Putamen (tissue), 1 donor: ENCODE results near the gene ZNF37A.
"Not testable (repeated sequence)": the region's sequence is repeated elsewhere in the genome, so short reads cannot be mapped to it uniquely, and the experiment has no call there.

Experiments used
- DNase-seq: peaks from one replicate; pipeline ENCODE4 v3.0.0-alpha.2; 2016; ENCODE audit warnings: low spot score

ZNF37A gene

DNA sequence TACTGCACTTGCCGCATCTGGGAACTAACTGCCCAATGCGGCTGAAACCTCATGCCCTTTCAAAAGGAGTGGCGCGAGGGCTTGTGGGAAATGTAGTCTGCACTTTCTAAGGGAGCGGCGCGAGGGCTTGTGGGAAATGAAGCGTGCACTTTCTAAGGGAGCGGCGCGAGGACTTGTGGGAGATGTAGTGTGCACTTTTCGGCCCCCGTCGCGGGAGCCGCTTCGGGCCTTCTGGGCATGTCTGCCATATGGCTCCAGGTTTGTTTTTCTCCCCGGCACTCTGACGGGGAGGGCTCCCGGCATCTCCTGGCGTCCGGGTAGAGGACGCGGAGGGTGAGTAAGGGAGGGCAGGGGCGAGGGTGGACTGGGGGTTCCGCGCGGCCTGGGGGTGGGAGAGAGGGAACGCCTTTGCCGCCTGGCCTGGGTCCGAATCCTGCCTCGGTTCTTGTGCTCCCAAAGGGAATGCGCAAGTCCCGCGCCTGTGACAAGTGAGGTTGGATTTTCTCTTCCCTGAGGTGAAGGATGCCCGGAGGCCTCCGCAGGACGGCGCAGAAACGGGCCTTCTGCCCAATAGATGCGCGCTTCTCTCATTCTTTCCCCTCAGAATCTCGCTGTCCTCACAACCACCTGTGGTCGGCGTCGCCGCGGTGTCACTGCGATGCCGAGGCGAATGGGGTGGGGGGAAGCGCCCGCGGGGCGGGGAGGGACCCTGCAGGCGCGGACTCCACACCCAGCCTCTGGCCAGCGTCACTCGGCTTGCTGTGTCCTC is at the start of gene ZNF37A:
TSS of gene ZNF37A (plus strand) at position 180 of the 769 bp plus-strand sequence. CDS start 2,281 bp downstream, outside the sequence.
- DNase-seq: peak; percentile 96

DNA sequence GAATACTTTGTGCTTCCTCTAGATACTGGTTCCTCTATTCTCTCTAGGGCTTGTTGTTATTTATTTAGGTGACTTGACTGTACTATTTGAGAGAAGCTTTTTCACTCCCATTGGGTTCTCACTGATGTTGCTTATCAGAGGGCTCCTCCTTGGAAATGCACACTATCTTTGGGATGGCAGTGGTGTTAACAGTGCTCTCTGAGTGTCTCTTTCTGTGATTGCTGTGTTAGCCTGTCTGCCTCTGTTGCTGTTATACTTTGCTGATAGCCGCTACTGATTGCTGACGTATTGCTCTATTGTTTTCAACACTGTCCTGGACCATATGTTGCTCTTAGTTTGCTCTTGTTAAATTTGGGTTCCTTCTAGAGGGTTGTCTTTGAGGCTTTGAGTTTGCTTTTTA is 49.0 kb upstream of the ZNF37A start:
- no peak for DNase-seq

DNA sequence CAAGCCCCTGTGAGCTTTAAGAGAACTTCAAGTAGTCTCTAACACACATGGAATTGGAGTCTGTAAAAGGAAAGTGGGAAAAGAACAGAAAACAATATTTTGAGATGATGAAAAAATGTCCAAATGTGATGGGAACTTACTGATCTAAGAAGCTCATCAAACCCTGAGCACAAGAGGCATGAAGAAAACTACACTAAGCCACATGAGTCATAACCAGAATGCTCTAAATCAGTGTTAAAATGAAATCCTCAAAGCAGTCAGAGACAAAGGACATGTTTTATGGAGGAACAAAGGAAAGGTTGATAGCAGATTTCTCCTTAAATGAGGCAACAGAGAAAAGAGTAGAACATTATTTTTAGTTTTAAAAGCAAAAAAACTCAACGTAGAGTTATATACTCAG is 46.5 kb upstream of the ZNF37A start:
- no peak for DNase-seq

DNA sequence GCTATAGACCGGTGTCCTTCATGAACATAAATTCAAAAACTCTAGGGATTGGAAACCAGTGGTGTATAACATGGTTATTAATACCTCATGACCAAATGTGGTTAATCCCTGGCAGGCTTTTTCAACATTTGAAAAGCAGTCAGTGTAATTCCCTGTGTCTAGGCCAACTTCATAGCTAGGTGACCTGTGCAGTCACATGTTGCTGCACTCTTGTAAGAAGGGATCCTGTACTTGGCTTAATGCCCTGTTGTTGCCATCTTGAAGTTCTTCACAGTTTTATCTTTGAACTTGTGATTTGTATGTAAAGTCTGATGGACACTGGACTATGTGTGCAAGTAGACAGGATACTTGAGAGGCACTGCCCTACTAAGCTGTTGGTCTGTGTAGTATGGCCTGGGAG is 43.9 kb upstream of the ZNF37A start:
- DNase-seq: no peak

DNA sequence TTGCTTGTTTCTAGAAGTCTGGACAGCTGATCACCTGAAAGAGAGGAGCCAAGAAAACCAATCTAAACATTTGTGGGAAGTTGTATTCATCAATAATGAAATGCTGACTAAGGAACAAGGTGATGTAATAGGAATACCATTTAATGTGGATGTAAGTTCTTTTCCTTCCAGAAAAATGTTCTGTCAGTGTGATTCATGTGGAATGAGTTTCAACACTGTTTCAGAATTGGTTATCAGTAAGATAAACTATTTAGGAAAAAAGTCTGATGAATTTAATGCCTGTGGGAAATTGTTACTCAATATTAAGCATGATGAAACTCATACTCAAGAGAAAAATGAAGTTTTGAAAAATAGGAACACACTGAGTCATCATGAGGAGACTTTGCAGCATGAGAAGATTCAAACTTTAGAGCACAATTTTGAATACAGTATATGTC is 39.8 kb upstream of the ZNF37A start:
- DNase-seq: no peak

DNA sequence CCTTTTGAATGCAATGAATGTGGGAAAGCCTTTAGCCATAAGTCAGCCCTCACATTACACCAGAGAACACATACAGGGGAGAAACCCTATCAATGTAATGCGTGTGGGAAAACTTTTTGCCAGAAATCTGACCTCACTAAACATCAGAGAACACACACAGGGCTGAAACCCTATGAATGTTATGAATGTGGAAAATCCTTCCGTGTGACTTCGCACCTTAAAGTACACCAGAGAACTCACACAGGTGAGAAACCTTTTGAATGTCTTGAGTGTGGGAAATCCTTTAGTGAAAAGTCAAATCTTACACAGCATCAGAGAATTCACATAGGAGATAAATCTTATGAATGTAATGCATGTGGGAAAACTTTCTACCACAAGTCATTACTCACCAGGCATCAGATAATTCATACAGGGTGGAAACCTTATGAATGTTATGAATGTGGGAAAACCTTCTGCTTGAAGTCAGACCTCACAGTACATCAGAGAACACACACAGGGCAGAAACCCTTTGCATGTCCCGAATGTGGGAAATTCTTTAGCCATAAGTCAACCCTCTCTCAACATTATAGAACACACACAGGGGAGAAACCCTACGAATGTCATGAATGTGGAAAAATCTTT is 38.8 kb upstream of the ZNF37A start:
- not testable (repeated sequence) for DNase-seq

DNA sequence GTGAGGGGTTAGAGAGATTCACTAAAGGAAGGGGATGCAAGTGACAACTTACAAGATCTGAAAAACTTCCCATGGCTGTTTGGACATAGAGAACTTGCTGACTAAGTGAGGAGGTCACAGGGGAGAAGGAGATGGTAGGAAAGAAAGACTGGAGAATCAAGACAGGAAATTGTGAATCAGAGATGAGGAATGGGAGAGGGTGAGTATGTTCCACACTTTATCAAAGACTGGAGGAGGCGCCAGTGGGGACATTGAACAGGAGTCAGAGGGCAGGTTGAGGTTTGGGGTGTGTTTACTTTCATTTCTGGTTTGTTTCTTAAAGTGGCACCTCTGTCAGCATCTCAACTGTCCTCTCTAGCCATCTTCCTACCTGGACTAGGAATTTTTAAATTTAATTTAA is 24.5 kb upstream of the ZNF37A start:
- DNase-seq: not testable (repeated sequence)

DNA sequence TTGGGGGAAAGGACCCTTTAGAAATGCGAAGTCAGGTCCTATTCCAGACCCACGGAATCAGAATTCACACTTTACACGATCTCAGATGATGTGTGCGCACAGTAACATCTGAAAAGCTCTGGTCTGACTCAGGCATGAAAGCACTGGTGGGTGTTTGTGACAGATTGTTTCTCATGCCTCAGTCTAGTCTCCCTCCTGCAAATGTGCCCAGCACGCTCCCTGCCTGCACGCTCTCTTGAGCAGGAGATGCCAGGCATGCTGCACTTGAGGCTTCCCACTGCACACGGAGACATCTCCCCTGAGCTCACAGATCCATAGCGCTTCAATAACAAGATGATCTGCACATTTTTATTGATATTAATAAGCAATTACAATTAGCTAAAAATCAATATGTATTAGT is 23.6 kb upstream of the ZNF37A start:
- peak; percentile 7 for DNase-seq

DNA sequence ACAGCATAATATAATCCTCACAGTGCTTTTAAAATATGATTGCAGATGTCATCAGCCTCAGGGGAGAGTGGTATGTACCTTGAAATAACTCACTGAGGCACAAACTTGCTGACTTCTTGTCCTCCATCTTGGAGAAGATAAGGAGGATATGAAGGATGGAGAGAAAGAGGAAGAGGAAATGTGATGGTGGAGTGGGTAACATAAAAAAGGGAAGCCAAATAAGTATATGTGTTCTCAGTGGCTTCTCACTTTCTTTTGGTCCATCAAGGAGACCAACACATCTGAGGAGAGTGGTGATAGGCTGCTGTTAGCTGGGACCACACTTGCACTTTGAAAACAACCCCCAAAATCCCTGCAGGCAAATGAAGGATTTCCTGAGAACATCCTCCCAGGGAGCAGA is 21.6 kb upstream of the ZNF37A start:
- no peak for DNase-seq

DNA sequence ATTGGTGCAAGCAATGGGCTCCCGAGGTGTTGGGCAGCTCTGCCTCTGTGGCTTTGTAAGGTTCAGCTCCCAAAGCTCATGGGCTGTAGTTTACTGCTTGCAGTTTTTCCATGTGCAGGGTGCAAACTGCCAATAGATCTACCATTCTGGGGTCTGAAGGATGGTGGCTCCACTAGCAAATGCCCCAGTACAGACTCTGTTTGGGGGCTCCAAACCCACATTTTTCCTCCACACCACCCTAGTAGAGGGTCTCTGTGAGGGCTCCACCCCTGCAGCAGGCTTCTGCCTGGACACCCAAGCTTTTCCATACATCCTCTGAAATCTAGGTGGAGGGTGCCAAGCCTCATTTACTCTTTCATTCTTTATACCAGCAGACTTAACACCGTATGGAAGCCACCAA is 17.4 kb upstream of the ZNF37A start:
- DNase-seq: no peak

DNA sequence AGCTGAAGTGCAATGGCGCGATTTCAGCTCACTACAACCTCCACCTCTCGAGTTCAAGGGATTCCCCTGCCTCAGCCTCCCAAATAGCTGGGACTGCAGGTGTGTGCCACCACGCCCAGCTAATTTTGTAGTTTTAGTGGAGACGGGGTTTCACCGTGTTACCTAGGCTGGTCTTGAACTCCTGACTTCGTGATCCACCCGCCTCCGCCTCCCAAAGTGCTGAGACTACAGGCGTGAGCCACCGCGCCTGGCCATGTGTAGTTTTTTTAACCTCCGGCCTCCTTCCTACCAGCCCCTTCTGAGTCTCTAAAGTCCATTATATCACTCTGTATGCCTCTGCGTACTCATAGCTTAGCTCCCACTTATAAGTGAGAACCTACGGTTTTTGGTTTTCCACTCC is 819 bp upstream of the ZNF37A start:
- not testable (repeated sequence) for DNase-seq

DNA sequence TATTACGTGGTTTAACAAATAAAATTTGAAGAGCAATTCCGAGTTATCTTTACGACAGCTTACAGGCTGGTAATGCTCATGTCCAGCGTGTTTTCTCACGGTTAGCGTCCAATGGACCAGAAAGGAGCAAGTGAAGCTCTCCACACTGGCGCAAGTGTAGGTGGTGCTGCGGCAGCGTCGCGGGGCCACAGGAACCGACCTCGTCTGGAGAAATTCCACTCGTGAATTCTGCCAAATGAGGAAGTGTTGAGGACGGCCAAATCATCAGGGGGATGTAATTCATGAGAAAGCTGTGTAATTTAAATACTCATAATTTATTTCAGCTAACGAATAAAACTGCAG is 350 bp upstream of the ZNF37A start:
- DNase-seq: no peak

DNA sequence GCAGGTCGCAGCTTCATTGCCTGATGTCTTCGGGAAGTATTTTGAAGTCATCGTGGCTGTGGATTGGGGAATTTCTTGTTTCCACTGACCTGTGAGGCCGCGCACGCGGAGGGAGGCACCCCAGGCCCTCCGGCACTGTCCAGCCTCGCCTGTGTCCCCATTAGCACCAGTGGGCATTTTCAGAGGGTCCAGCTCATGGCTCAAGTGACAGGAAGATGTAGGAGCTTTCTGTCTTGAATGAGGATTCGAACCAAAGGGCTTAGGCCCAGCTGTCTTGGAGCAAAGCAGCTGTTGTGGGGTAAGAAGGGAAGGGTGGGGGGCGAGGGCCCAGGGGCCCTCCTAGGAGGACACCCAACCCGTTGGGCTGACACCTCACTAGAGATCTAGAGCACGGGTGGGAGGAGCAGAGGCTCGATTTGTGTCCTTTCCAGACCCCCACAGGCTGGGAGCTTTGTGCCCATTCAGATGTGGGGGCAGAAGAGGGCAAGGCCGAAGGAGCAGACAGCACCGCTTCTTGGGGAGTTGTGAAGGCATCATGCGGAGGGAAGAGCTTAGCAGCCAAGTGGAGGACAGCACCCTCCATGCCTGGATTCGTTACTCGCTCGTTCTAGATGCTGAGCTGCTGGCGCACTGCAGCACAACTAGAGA is 914 bp downstream of the ZNF37A start:
- DNase-seq: peak; percentile 8

DNA sequence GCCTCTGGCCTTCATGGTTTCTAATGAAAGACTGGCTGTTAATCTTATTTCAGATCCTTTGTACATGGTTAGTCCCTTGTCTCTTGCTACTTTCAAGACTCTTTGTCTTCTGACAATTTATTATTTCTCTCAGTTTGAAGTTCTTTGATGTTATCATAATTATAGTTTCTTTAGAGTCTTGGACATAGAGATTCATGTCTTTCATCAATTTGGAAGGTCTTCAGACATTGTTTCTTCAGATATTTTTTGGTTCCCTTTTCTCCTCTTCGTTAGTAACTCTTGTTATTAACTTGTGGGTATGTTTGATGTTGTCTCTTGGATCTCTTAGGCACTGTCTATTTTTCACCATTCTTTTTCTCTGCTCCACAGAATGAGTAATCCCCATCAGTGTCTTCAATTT is 8.7 kb downstream of the ZNF37A start:
- no peak for DNase-seq

DNA sequence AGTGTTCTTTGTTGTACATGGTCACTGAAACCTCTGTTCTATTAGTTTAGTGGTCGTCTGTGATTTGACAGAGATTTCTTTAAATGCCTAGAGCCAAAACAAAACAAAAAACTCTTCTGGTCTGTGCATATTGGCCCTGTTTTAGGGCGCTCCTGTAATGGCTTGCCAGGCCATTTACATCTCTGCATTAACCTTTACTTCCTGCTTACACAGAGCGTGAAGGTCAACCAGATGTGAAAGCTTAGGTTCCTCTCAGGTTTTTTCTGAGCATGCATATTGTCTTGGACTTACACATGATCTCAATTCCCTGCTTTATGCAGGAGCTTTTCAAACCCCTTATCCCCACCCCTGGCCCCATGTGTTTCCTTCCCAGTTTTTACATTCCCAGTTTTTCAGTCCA is 9.6 kb downstream of the ZNF37A start:
- no peak for DNase-seq

DNA sequence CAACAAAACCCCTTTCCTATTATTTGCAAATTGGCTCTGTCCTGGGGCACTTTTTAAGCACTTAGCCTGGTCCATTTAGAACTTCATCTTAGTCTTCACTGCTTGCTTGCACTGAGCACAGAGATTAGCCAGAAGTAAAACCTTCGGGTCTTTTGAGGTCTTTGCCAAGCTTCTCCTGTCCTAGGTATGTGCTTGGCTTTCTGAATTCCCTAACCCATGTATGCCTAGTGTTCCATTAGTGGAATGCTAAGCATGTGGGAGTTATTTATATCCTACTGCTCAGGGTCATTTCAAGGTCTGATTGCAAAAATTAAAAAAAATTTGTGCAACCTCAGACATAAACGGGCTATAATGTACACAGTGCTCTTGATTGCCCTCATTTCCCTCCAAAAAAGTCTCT is 18.0 kb downstream of the ZNF37A start:
- DNase-seq: no peak

DNA sequence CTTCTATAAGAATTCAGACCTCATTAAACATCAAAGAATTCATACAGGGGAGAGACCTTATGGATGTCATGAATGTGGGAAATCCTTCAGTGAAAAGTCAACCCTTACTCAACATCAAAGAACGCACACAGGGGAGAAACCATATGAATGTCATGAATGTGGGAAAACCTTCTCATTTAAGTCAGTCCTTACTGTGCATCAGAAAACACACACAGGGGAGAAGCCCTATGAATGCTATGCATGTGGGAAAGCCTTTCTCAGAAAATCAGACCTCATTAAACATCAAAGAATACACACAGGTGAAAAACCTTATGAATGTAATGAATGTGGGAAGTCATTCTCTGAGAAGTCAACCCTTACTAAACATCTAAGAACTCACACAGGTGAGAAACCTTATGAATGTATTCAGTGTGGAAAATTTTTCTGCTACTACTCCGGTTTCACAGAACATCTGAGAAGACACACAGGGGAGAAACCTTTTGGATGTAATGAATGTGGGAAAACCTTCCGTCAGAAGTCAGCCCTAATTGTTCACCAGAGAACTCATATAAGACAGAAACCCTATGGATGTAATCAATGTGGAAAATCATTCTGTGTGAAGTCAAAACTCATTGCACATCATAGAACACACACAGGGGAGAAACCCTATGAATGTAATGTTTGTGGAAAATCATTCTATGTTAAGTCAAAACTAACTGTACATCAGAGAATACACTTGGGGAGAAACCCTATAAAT is 24.1 kb downstream of the ZNF37A start:
- no peak for DNase-seq

DNA sequence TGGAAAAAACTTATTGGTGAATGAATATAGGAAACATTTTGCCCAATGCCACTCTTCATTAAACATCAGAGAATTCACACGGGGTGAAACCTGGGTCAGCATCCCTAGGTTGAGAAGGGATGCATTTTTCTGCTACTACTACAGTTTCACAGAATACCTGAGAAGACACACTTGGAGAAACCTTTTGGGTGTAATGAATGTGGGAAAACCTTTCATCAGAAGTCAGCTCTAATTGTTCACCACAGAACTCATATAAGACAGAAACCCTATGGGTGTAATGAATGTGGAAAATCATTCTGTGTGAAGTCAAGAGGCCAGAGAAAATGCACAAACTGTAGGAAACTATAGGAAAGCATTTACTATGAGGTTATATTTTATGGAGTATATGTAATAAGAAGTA is 24.9 kb downstream of the ZNF37A start:
- no peak for DNase-seq

DNA sequence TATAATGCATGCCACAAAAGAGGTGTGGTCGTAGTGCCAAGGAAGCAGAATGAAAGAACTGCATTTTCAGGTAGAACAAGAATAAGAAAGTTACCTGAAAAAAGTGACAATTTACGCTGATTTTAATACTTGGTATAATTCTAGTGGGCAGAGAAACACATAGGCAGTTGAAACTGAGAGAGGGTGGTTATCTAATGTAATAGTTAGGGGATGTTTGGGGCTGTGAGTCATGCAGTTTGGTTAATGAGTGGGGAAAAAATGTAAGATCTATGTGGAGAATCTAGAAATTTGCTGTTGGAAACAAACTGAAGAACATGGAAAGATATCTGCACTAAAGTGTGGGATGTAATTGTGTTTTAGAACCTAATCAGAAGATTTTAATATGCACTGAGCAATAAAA is 33.7 kb downstream of the ZNF37A start:
- no peak for DNase-seq

DNA sequence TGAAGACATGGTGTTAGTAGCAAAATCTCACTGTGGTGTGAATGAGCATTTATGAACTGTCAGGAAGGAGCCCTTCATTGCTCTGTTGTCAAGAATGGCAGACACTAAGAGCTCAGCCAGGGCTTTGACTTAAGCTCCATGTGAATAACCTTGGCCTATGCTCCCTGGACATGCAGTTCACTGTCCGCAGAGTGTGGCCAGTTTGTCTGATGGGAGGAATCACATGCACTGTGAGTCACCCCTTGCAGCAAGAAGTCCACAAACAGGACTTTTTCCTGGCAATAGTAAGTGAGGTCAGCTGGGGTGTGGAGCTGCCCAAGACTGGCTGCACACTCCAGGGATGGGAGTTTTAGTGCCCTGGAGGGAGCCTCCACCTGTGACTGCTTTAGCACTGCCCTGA is 49.5 kb downstream of the ZNF37A start:
- DNase-seq: no peak

DNA sequence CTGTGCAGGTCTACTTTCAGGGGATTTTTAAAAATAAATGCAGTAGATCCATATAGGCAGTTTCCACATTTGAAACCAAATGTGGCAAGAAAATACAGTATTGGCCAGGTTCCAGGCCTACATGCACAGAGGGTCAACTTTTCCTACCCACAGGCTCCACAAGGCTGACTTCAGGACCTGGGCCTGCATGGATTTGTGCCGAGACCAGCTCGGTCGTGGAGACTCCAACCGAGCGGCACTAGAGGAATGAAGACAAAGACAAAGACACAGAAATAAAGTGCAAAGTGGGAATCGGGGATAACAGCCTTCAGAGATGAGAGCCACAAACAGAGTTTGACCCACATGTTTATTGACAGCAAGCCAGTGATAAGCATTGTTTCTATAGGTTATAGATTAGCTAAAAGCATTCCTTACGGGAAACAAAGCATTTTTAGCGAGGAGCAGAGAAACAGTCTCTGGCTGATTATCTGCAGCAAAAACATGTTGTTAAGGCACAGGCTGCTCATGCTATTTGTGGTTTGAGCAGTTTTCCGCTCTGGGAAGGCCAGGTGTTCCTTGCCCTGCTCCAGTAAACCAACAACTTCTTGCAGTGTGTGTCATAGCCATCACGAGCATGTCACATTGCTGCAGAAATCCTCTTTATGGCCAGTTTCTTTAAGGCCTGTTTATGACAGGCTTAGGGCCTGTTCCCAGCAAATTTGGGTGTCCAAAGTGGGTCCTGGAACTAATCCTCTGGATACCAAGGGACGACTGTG is 52.6 kb downstream of the ZNF37A start:
- DNase-seq: no peak

DNA sequence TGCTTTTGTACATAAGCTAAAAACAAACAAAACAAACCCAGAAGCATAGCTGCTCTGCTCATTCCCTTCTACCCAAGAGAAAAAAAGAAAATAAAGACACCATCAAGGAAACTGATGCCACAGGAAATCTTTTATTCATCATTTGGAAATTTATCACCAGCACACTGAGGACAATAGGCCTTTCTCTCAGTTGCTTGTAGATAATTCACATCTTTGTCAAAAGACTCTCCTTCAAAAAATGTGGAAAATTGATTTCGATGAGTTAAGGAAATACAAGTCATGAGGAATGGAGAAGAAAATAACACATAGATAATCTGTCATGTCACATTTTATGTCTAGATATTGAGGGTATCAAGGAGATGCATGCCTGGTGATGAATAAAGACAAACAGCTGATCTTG is 53.5 kb downstream of the ZNF37A start:
- peak; percentile 2 for DNase-seq
